ENCODE results near the gene ASAP3.

ASAP3 gene

DNA sequence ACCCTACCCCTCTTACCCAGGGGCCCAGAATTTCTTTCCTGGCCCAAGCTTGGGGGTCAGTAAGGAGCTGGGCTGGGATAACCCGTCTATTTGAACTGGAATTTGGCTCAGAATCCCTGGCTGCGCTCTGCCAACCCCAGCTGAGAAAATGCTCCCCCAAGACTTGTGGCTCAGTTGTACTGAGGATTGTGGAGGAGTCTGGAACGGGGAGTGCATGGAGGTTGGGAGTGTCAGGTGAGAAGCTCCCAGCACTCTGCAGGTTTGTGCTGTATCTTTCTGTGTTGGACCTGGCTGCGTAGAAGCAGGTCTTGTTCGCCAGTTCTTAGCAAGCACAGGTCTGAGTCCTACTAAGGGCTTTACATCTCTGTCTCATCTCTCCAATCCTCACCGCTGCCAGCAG lies 61.0 kb downstream of the ASAP3 start:
- no peak for DNase-seq (ENCODE audit: low spot score)

DNA sequence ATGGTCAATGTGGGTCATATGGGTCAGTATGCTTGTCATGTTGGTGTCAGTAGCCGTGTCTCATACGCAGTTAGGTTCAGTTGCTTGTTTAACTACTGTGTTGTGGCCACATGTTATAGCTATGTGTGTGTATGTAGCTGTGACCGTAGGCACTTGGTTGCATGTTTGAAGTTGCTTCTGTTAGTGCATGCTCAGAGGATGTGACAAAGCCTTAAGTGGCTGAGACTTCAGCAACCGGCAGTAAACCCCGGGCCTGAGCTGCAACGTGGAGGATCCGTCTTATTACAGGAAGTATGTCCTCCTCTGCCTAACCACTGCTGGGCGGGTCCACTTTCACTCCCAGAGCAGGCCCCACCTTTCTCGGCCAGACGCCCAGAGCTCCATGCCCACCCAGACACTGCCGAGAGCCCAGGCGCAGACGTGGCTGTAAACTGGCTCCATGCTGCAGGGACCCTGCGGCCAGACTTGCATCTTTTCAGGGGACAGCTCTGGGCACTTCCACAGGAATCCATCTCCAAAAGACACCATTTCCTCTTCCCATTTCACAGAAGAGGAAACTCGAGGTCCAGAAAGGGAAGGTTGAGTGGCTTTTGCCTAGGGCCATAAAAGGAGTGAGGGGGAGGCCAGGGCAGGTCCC lies 61.6 kb downstream of the ASAP3 start:
- peak; percentile 47 for DNase-seq (ENCODE audit: low spot score)

DNA sequence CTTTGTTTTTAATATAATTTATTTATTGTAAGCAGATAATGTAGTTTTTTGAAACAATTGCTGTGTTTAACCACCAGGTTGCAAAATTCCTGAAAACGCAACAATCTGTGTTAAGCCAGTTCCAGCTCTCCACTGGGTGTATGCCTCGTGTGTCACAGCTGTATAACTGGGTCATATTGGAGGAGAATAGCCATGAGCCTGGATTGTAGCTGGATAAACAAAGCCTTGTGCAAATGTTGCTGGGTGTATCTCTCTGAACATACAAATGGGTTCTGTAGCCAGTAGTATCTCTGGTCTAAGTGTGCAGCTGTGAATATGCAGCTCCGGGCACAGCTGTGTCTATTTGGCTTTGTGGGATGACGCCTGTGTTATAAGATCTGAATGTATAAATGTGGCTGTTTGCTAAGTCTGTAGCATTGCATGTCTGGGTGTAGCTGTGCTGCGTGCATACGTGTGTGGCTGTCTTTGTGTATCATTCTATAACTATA lies 62.2 kb downstream of the ASAP3 start:
- DNase-seq (ENCODE audit: low spot score): no peak

DNA sequence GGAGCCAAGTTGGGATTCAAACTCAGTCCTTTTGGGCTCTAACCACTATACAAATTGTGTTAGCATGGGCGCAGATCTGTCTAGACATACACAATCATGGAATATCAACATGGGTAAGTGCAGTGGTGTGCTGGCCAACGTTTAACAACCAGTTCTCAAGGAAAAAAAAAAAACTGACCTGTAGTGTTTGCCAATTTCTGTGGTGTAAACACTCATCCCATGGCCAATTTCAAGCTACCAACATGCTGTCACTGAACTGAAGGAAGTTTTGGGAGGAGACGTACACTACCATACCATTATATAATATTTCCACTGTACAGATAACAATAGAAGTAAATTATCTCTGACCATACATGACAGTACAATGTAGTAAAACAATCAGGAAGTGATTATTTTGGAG lies 62.6 kb downstream of the ASAP3 start:
- no peak for DNase-seq (ENCODE audit: low spot score)

DNA sequence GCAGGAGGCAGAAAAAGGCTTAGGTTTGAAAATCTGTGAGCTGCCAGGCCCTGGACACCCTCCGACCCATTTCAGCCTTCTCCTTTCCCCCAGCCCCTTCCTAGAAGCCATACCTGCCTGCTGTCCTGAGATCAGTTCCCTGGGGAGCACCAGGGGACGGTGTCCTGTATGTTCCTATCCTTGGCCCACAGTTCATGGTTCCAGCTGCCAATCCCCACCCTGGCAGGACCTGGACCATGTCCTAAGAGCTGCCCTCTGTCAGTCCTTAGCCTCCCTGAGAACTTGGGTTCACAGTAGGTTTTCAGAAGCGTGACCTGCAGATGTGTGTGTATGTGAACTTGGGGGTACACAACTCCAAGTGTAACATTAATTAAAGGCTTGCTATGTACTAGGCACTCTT lies 63.2 kb downstream of the ASAP3 start:
- DNase-seq (ENCODE audit: low spot score): no peak

DNA sequence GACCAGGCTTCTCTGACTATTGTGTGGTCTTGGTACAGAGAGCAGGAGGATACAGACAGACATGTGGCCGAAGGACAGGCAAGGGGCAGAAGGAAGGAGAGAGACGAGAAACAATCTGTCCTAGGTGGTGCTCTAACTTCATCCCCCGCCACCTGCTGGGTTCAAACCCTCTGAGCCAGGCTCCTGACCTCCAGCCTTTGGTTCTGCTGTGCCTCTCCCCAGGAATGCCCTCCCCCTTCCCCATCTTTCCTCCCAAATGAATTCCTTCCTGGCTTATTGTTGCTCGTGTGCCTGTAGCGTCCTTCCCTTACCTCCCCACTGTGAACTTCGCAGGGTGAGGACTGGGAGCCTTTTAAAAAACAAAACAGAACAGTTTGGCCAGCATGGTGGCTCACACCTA lies 64.8 kb downstream of the ASAP3 start:
- no peak for DNase-seq (ENCODE audit: low spot score)

DNA sequence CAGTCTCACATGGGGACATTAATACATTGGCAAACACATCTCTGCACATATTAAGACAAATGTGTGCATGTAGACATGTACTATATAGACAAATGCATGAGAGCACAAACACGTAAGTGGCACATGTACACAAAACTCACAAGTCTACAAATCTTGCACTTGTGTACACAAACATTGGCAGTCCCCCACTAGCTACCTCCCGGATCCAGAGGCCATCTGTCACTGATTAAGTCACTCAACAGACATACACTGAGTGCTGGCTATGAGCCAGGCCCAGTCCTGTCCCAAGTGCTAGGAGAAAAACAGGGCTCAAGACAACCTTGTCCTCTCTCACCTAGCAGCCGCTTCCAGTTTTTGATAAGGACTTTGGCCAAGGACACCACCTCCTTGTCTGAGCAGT lies 66.4 kb downstream of the ASAP3 start:
- no peak for DNase-seq (ENCODE audit: low spot score)

DNA sequence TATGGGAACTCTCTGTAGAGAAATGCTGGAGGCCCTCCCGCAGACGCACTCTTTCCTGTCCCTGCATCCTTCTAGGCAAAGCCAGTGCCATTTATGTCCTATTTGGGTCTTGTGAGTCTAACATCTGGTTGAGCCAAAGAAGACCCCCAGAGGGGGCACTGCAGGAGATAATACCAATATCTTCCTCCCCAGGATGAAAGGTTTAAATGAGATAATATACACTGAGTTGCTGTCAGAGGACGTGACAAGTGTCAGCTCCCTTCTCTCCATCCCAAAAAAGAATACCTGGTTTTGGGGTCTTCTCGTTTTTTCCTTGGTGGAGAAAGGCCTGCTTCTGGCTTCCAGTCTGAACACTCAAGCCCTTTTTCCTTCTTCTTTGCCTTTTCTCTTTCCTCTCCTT lies 67.0 kb downstream of the ASAP3 start:
- no peak for DNase-seq (ENCODE audit: low spot score)

DNA sequence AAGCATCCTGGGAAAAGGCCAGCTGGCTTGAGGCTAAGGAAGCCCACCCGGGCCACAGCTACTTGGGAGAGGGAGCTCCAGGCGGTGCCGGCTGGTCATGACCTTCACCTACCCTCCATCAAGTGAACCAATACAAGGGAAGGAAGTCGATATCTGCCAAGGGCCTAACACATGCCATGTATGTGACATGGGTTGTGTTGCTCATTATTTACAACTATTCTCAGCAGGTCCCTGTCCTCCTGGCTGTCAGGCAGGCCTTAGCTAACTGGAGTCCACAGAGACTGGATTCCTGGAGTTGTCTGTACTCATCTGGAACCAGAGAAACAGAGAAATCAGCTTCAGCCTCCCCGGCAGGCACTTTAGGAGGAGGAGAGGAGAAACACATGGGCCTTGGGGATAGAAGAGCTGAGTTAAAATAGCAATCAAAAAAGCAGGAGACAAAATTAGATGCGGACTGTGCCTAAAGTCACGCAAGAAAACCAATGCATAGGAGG lies 75.1 kb downstream of the ASAP3 start:
- no peak for DNase-seq (ENCODE audit: low spot score)

DNA sequence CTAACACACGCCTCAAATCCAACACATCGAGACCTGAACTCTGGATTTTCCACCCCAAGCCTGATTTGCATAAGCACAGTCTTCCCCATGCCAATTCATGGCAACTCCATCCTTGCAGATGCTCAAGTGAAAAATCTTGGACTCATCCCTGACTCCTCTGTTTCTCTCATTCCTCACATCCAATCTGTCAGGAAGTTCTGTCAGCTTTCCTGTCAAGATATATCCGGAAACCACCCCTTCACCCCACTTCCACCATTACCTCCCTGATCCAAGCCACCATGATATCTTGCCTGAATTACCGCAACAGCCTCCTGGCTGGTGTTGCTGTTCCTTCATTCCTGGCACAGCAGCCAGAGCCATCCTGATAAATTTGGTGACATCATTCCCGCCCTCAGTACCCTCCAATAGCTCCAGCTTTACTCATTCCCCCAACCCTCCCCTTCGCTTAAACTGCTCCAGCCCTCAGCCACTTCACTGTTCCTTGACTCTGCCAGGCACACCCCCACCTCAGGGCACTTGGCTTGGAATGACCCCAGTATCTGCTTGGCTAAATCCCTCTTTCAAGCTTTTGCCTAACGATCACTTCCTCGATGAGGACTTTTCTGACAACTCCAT lies 76.9 kb downstream of the ASAP3 start:
- no peak for DNase-seq (ENCODE audit: low spot score)

DNA sequence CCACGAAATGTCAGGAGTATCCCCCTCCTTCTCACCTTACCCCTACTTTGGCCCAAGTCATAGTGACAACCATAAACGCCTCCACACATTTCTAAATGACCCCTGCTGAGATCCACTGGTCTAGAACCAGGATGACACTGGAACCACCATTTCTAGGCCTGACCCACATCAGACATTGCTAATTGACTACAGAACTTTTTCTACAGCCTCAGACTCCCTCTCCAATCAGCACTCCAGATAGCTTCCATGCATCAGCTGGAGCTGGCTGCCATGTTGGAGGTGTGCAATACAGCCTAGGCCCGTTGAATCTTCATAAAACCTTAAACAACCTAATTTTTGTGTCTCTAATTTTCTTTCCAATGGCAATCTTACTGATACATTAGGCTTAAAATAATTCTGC lies 78.0 kb downstream of the ASAP3 start:
- DNase-seq (ENCODE audit: low spot score): no peak

DNA sequence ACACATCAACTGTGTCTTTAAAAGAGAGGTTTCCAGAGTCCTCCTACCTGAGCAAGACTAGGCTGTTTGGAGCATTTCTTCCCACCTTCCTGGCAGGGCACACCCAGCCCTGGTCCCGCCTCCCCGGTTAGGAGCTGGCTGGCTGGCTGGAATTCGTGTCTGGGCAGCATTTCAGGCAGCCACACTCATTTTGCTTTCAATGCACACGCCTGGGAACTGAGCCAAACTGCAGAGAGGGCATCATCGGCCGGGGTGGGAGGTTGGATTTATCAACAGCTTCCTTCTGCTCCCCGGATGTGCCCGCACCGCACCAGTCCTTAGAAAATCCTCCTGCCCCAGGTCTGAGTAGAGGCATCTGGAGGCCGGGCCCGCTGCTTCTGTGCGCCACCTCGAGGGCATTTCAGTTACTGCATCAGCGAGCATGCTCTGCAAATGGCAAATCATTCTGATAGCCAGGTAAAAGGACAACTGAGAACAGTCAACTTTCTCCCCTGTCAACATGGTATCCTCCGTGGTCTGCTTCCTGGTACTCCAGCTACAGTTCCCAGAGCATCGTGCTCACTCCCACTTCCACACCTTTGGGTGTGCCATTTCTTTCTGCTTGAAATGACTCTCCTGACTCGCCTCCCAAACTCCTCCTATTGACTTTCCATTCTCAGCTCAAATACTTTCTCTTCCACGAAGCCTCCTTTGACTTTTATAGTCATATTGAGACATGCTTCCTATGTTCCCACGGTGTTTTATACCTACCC lies 80.1 kb downstream of the ASAP3 start:
- DNase-seq (ENCODE audit: low spot score): peak; percentile 99

DNA sequence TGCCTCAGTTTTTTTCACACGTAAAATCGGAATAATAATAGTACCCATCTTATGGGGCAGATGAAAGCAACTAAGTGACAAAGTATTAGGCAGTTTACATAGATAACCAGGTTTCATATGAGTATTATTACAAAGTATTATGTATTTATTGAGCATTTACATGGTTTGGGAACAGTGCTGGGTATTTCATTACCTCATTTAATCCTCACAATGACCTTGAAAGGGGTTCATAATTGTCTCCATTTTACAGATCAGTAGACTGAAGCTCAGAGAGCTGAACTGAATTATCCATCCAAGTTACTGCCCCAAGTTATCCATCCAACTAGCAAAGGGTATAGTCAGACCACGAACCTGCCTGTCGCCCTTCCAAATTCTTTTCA lies 80.6 kb downstream of the ASAP3 start:
- no peak for DNase-seq (ENCODE audit: low spot score)

DNA sequence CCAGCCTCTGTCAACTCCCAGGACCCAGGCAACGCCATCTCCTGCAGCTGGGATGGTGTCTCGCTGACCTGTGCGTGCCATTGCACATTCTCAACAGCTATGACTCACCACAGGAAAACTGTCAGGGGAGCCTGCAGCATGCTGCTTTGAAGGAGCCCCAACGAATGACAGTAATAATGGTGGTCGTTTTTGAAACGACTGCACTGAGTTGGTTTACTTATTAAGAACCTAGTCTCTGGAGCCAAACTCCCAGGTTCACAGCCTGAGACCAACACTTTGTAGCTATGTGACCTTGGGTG lies 81.0 kb downstream of the ASAP3 start:
- peak; percentile 85 for DNase-seq (ENCODE audit: low spot score)

DNA sequence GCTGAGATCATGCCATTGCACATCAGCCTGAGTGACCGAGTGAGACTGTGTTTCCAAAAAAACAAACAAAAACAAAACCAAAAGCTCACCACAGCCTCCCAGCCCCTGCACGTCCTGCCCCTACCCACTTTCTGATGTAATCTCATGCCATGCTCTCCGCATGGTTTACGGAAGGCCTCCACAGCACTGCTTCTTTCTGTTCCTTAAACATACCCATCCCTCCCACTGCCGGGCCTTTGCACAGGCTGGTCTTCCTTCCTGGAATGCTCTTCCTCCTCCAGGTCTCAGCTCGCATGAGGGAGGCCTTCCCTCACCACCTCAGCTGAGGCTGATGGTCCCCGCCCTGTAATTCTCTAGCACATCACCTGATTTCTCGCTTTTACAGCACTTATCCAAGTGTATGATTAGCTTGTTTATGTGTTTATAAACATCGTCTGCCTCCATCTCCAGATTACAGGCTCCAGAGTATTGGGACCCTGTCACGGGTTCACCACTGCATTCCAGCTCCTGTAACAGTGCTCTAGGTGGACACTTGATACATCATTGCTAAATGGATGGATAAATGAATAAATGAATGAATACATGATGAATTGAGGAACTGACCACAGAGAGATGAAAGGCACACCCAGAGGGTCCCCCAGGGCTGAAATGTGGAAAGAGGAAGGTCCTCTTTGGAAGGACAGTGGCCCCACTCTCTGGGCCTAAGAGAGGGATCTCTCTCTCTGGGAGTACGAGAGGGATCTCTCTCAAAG lies 81.5 kb downstream of the ASAP3 start:
- DNase-seq (ENCODE audit: low spot score): no peak

DNA sequence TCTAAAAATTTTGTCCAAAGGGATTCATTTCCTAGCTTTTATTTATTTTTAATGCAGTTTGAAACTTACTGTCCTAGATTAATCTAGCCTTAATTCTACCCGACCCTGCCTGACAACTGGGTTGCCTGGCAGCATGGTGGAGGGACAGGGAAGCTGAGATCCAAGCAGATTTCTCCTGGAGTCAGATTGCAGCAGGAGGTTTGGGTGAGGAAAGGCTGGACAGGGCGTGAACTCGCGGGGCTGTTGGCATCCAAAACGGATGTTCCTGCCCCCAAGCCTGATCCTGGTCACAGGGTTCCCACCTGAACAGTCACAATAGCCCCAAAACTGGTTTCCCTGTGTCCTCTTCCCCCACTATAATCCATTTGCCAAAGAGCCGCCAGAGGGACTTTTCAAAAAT lies 82.7 kb downstream of the ASAP3 start:
- DNase-seq (ENCODE audit: low spot score): no peak

DNA sequence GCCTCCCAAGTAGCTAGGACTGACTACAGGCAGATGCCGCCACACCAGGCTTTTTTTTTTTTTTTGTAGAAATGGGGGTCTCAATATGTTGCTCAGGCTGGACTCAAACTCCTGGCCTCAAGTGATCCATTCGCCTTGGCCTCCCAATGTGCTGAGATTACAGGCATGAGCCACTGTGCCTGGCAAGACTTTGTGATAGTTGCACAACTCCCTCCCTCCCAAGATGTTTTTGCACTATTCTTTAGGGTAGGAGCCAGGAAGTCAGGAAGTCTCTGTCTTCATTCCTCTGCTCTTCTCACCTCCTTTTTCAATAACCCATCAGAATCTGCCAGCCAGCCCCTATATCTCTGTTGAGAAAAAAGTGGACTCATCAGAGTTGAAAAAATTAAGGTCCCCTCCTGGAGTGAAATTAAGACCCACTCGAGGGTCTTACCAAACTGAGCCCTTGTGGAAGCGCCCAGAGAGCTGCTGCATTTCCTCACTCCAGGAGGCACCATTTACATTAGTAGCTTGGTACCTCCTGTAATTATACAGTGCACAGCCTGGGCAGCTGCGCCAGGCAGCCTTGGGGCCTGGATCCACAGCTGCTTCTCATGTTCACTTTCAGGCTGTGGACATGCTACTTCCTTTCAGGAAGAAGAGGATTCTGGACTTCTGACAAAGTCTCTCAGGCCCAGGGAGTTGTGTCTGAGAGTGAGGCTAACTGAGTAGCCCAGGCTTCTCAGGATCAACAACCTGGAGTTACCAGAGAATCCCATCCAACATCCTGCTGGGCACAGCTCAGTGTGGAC lies 83.5 kb downstream of the ASAP3 start:
- no peak for DNase-seq (ENCODE audit: low spot score)

DNA sequence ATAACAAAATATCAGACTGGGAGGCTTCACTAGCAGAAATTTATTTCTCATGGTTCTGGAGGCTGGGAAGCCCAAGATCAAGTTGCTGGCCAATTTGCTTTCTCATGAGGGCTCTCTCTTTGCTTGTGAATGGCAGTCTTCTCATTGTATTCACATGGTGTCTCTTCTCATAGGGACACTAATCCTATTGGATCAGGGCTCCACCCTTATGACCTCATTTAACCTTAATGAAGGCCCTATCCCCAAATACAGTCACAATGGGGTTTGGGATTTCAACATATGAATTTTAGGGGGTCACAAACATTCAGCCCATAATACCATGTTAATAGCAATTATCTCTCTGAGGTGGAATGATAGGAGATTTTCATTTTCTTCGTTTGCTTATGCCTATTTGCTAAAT lies 84.8 kb downstream of the ASAP3 start:
- DNase-seq (ENCODE audit: low spot score): no peak

DNA sequence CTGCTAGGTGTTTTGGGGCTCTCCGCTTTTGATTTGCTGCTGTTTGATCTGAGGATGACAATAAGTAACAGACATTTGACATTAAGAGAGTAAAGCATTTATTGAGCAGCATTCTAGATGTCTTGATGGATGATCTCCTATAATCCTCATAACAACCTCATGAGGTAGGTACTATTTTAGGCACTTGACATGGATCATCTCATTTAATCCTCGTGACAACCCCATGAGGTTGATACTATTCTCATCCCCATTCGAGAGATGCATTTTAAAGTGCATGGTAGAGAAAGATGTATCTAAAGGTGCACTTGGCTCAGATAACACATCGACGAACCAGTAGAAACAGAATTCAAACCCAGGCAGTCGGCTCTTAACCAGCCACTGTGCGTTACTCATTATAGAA lies 86.1 kb downstream of the ASAP3 start:
- DNase-seq (ENCODE audit: low spot score): no peak

DNA sequence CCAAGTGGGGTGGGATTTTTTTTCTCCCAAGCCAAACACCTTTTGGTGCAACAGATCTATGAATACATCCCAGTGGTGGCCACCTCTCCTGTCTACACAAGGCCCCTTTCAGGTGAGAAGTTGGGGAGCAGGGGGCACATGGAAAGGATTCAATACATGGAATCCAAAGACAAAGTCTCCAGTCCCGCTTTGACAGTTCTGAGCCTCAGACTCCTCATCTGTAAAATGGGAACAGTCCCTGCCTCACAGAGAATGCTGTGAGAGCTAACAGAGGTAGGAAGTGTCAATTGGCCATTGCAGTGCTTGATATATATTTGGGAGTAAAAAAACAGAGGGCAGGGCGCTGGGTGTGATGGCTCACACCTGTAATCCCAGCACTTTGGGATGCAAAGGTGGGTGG lies 87.6 kb downstream of the ASAP3 start:
- no peak for DNase-seq (ENCODE audit: low spot score)

DNA sequence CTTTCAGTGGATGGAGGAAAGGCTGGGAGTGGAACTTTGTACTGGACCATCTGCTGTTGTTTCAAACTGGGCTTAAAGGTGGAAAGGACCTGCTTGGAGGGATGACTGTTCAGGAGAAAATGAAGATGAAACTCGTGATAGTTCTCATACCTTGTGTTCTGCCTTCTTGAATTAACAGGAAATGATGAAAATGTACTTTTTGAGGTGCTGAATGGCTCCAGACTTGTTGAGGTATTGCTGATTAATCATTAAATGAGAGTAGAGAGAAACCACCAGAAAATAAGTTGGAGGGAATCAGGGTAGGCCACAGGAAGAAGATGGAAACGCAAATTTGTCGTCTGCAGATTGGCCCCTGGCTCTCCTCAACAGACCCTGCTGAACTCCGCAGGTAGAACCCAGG lies 88.1 kb downstream of the ASAP3 start:
- no peak for DNase-seq (ENCODE audit: low spot score)

DNA sequence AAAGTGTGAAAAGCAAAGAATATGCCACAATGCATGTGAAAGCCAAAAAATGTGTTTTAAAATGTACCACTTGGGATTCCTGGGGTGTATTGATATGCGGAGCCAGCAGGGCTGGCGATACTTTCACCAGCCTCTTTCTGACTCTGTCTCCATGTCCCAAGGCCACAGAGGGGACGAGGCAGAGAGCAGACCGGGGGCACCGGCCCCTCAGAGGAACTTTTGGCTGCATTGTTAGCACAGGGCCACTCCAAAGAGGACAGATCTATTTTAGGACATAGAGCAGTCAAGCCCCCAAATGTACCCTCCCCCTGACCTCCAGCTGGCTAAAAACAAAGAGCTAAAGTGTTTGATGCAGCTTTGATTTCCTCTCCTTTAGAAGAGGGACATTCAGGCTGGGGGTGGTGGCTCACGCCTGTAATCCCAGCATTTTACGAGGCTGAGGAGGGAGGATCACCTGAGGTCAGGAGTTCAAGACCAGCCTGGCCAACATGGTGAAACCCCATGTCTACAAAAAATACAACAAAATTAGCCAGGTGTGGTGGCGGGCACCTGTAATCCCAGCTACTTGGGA lies 88.7 kb downstream of the ASAP3 start:
- no peak for DNase-seq (ENCODE audit: low spot score)

All from kidney tubule cell (primary cell).